H1 (cell line): Measurements from ENCODE around the gene NTRK1. TPM values are rescaled to one million over a fixed set of nuclear protein-coding genes. Genes with fewer than 3 reads are reported as not detected.

ENCODE experiments used
- CTCF ChIA-PET: fragments of 300-600 bp; sonication (Branson Sonifier 250); formaldehyde crosslinking; loops from one replicate; lab custom pipeline; 2021; ENCODE audit not compliant: partially characterized antibody; lab: Charles Lee
- POLR2A ChIA-PET: fragments of 300-600 bp; sonication (Branson Sonifier 250); formaldehyde crosslinking; loops from one replicate; lab custom pipeline; 2021; ENCODE audit warnings: inconsistent platforms; ENCODE audit not compliant: partially characterized antibody; lab: Charles Lee
- DNase-seq, 2 experiments: peaks; one replicate each; pipeline versions ENCODE4 v3.0.0 to v3.0.0-alpha.2; 2010 to 2022; ENCODE audit warnings: low spot score in 2 of 2, low read depth in 1 of 2, mixed read lengths in 1 of 2
- FAIRE-seq: peaks from 2 replicates; lab custom pipeline; 2011; peaks lifted over from hg19 to GRCh38; lab: Jason Lieb, UNC
- H2AFZ ChIP-seq: 2 replicates; pipeline ENCODE4 v1.8.1; 2012; ENCODE audit warnings: low read length, inconsistent platforms
- H2AK5ac ChIP-seq: 2 replicates; pipeline ENCODE4 v1.6.1; 2013; ENCODE audit warnings: low read depth, low read length
- H2BK120ac ChIP-seq: replicated peaks from 2 replicates; pipeline ENCODE3; 2013; ENCODE audit warnings: low read depth, low read length, inconsistent platforms
- H2BK12ac ChIP-seq: 2 replicates; pipeline ENCODE4 v1.6.1; 2013; ENCODE audit warnings: low read depth, low read length
- H2BK15ac ChIP-seq: 2 replicates; pipeline ENCODE4 v1.6.1; 2013; ENCODE audit warnings: low read length
- H2BK20ac ChIP-seq: 2 replicates; pipeline ENCODE4 v1.6.1; 2013; ENCODE audit warnings: low read length
- H2BK5ac ChIP-seq: 2 replicates; pipeline ENCODE4 v1.6.1; 2013; ENCODE audit warnings: low read depth, low read length
- H3K14ac ChIP-seq: 2 replicates; pipeline ENCODE4 v1.6.1; 2013; ENCODE audit warnings: inconsistent platforms; ENCODE audit not compliant: insufficient read length
- H3K18ac ChIP-seq: 2 replicates; pipeline ENCODE4 v1.6.1; 2013; ENCODE audit warnings: low read length; ENCODE audit errors: extremely low read depth
- H3K23ac ChIP-seq: 2 replicates; pipeline ENCODE4 v1.6.1; 2013; ENCODE audit warnings: inconsistent platforms; ENCODE audit not compliant: insufficient read length
- H3K23me2 ChIP-seq: 2 replicates; pipeline ENCODE4 v1.6.1; 2013; ENCODE audit warnings: low read depth, low read length
- H3K27ac ChIP-seq: 2 replicates; pipeline ENCODE4 v1.6.1; 2011; ENCODE audit warnings: low read depth, low read length, inconsistent platforms
- H3K27me3 ChIP-seq, 4 experiments: replicated peaks in 1 of 4; 1 replicate in 1 of 4; 2 replicates in 3 of 4; pipeline versions ENCODE4 v1.6.1 to v1.8.1; 2011 to 2013; ENCODE audit warnings: low read length in 3 of 4, mild to moderate bottlenecking in 3 of 4, inconsistent platforms in 2 of 4, mixed read lengths in 2 of 4, moderate library complexity in 1 of 4; ENCODE audit not compliant: control insufficient read depth in 3 of 4, insufficient read depth in 3 of 4; ENCODE audit errors: extremely low read depth in 1 of 4
- H3K36me3 ChIP-seq, 4 experiments: 2 replicates each; pipeline versions ENCODE4 v1.6.1 to v1.8.1; 2011 to 2013; ENCODE audit warnings: mild to moderate bottlenecking in 4 of 4, low read length in 3 of 4, moderate library complexity in 2 of 4, control low read depth in 1 of 4, inconsistent platforms in 1 of 4; ENCODE audit not compliant: insufficient read depth in 4 of 4, control insufficient read depth in 2 of 4
- H3K4ac ChIP-seq: replicated peaks from 2 replicates; pipeline ENCODE3; 2013; ENCODE audit warnings: low read length, low read depth, mixed read lengths, inconsistent platforms; ENCODE audit not compliant: insufficient read length
- H3K4me1 ChIP-seq, 4 experiments: replicated peaks in 1 of 4; 1 replicate in 1 of 4; 2 replicates in 3 of 4; pipeline versions ENCODE4 v1.6.1 to v1.8.1; 2011 to 2013; ENCODE audit warnings: low read length in 3 of 4, inconsistent platforms in 2 of 4, mixed read lengths in 1 of 4; ENCODE audit not compliant: insufficient read depth in 4 of 4, control insufficient read depth in 3 of 4
- H3K4me2 ChIP-seq, 2 experiments: 2 replicates each; pipeline versions ENCODE4 v1.6.1 to v1.8.1; 2011 to 2013; ENCODE audit warnings: low read depth in 2 of 2, low read length in 2 of 2, control low read depth in 1 of 2, inconsistent platforms in 1 of 2, mild to moderate bottlenecking in 1 of 2; ENCODE audit not compliant: insufficient read depth in 1 of 2
- H3K4me3 ChIP-seq, 4 experiments: fragments of 200-600, 300-600 bp in 1 of 4; sonication (generic), shearing (Covaris generic), sonication (Bioruptor Twin) in 1 of 4; 2 replicates each; pipeline versions ENCODE4 v1.5.1 to v1.8.1; 2011 to 2016; ENCODE audit warnings: low read length in 4 of 4, low read depth in 3 of 4, control low read depth in 2 of 4, inconsistent platforms in 2 of 4, mild to moderate bottlenecking in 2 of 4, mixed read lengths in 1 of 4, moderate library complexity in 1 of 4; ENCODE audit not compliant: insufficient read depth in 2 of 4; ENCODE audit errors: extremely low read depth in 1 of 4
- H3K56ac ChIP-seq: replicated peaks from 2 replicates; pipeline ENCODE3; 2013; ENCODE audit warnings: low read depth, mild to moderate bottlenecking, mixed read lengths, low read length, inconsistent platforms; ENCODE audit not compliant: insufficient read length
- H3K79me1 ChIP-seq: 2 replicates; pipeline ENCODE4 v1.6.1; 2013; ENCODE audit warnings: low read depth, low read length, control low read depth
- H3K79me2 ChIP-seq, 2 experiments: 2 replicates each; pipeline versions ENCODE4 v1.6.1 to v1.8.1; 2012 to 2013; ENCODE audit warnings: low read length in 2 of 2, mild to moderate bottlenecking in 2 of 2, inconsistent platforms in 1 of 2; ENCODE audit not compliant: insufficient read depth in 2 of 2, control insufficient read depth in 1 of 2
- H3K9ac ChIP-seq, 4 experiments: replicated peaks in 1 of 4; 1 replicate in 1 of 4; 2 replicates in 3 of 4; pipeline versions ENCODE4 v1.6.1 to v1.8.1; 2011 to 2013; ENCODE audit warnings: low read depth in 3 of 4, low read length in 3 of 4, control low read depth in 2 of 4, mild to moderate bottlenecking in 2 of 4, moderate library complexity in 2 of 4, inconsistent platforms in 1 of 4; ENCODE audit errors: extremely low read depth in 1 of 4
- H3K9me3 ChIP-seq, 2 experiments: 2 replicates each; pipeline versions ENCODE4 v1.6.1 to v1.8.1; 2012 to 2013; ENCODE audit warnings: mild to moderate bottlenecking in 2 of 2, moderate library complexity in 2 of 2, control low read depth in 1 of 2, inconsistent platforms in 1 of 2, low read depth in 1 of 2, low read length in 1 of 2, mixed read lengths in 1 of 2; ENCODE audit not compliant: insufficient read depth in 2 of 2
- H4K20me1 ChIP-seq, 2 experiments: replicated peaks in 1 of 2; 2 replicates each; pipeline versions ENCODE3 to v1.8.1; 2011 to 2013; ENCODE audit warnings: inconsistent platforms in 2 of 2, low read length in 2 of 2, mild to moderate bottlenecking in 1 of 2; ENCODE audit not compliant: insufficient read depth in 2 of 2, control insufficient read depth in 1 of 2
- H4K5ac ChIP-seq: 2 replicates; pipeline ENCODE4 v1.6.1; 2013; ENCODE audit warnings: low read length, low read depth, mixed read lengths, inconsistent platforms; ENCODE audit not compliant: insufficient read length
- H4K8ac ChIP-seq: 2 replicates; pipeline ENCODE4 v1.8.0; 2013; ENCODE audit warnings: mild to moderate bottlenecking, moderate library complexity, low read length, inconsistent platforms; ENCODE audit not compliant: insufficient read depth; ENCODE audit errors: extremely low read depth
- H4K91ac ChIP-seq: replicated peaks from 2 replicates; pipeline ENCODE3; 2013; ENCODE audit warnings: low read length, mixed read lengths, inconsistent platforms; ENCODE audit not compliant: insufficient read length
- ATF3 ChIP-seq: IDR thresholded peaks from 2 replicates; pipeline ENCODE4 v1.6.1; 2011; ENCODE audit warnings: low read depth, mild to moderate bottlenecking, low read length; ENCODE audit not compliant: insufficient read depth
- E2F6 ChIP-seq: IDR thresholded peaks from 2 replicates; pipeline ENCODE4 v1.6.1; 2012; ENCODE audit warnings: inconsistent platforms
- GTF2F1 ChIP-seq: IDR thresholded peaks from 2 replicates; pipeline ENCODE4 v1.6.1; 2012; ENCODE audit warnings: low read depth, low read length, improper control_type of control experiment, borderline replicate concordance
- HDAC6 ChIP-seq: IDR thresholded peaks from one replicate; pipeline ENCODE4 v1.7.1; 2012; ENCODE audit warnings: low read depth, mild to moderate bottlenecking, inconsistent platforms, low read length, moderate library complexity
- JUN ChIP-seq: IDR thresholded peaks from 2 replicates; pipeline ENCODE4 v1.6.1; 2011; ENCODE audit warnings: low read depth, mild to moderate bottlenecking, improper control_type of control experiment, low read length
- JUND ChIP-seq: IDR thresholded peaks from 2 replicates; pipeline ENCODE4 v1.6.1; 2011; ENCODE audit warnings: mild to moderate bottlenecking, improper control_type of control experiment, low read length
- KDM4A ChIP-seq: IDR thresholded peaks from one replicate; pipeline ENCODE4 v1.7.1; 2012; ENCODE audit warnings: low read depth, mild to moderate bottlenecking, moderate library complexity, low read length, inconsistent platforms; ENCODE audit not compliant: severe bottlenecking
- NANOG ChIP-seq: IDR thresholded peaks from 2 replicates; pipeline ENCODE4 v1.6.1; 2011; ENCODE audit warnings: low read length, low read depth, mild to moderate bottlenecking, inconsistent platforms; ENCODE audit not compliant: insufficient read depth, poor library complexity, severe bottlenecking
- RBBP5 ChIP-seq: IDR thresholded peaks from 2 replicates; pipeline ENCODE4 v1.7.1; 2012; ENCODE audit warnings: low read depth, mild to moderate bottlenecking, inconsistent platforms, low read length, moderate library complexity, borderline replicate concordance
- SRF ChIP-seq: IDR thresholded peaks from 2 replicates; pipeline ENCODE4 v1.6.1; 2011; ENCODE audit warnings: mild to moderate bottlenecking, low read depth, low read length, moderate library complexity
- WGBS, 2 experiments: shearing (Covaris generic) in 1 of 2; methylation state at CpG; one replicate each; pipeline versions ENCODE4 v1.1.6 to v1.1.7; 2013 to 2015; ENCODE audit warnings: low lambda C conversion rate in 2 of 2, mixed read lengths in 2 of 2, inconsistent platforms in 1 of 2, low coverage in 1 of 2, missing lambda C conversion rate in 1 of 2; ENCODE audit not compliant: insufficient replicate concordance in 2 of 2, insufficient coverage in 1 of 2, insufficient read length in 1 of 2; ENCODE audit errors: extremely low coverage in 1 of 2, missing lambda C conversion rate in 1 of 2; 5-methylcytosine and 5-hydroxymethylcytosine counted together
- polyA plus RNA-seq, 7 experiments: library from polyadenylated mRNA; depleted of rRNA in 3 of 7; stranded (reverse) in 5 of 7; unstranded in 2 of 7; fragments of >200 nt in 5 of 7; fragments of 200-250 nt in 2 of 7; gene quantifications; 1 replicate in 5 of 7; 2 replicates in 1 of 7; 4 replicates in 1 of 7; pipeline versions ENCODE4 v1.2.1 to v1.2.3, GENCODE V29; 2011 to 2013; ENCODE audit warnings: missing spikeins in 2 of 7, mixed read lengths in 2 of 7
- total RNA-seq: library from RNA; stranded (reverse); fragmentation: NEBNext Ultra II Directional; extraction: Animal tissue kit (Norgen Biotek cat#: 25700); gene quantifications from 2 replicates; pipeline ENCODE4 v1.2.1, GENCODE V29; 2021

Gene NTRK1
- total and polyA plus RNA-seq, 2 of the 8 experiments (the other 6 are each of a cell fraction or from before 2014, with no cell fraction given): 0.12 to 0.24 TPM

- peak overlapping the region; percentile 2; the same call in 1 of the 2 replicates for H2BK20ac ChIP-seq
- H3K18ac ChIP-seq: no peak overlapping the region
- peak overlapping the region; percentile 71; the same call in 1 of the 2 replicates for H2BK12ac ChIP-seq
- H2BK120ac ChIP-seq: no peak overlapping the region
- peaks cover 5 to 32% (median 14%) of the 10 kb centered on the region in 4 experiments for H3K4me1 ChIP-seq
- no peaks in the 10 kb centered on the region for H3K79me1 ChIP-seq
- H4K8ac ChIP-seq: 0 out of 2 replicates have a peak overlapping the region, but pooled peaks have one; percentile 7
- no peak overlapping the region for H2AK5ac ChIP-seq
- peak; percentile 62 for FAIRE-seq
- no peak overlapping the region for H3K14ac ChIP-seq
- no peaks in the 10 kb centered on the region for H3K9me3 ChIP-seq
- no peak overlapping the region for H3K27ac ChIP-seq
- H2AFZ ChIP-seq: no peak overlapping the region; the same call in 1 of the 2 replicates
- H3K4me2 ChIP-seq: peak overlapping the region in 1 of 2 experiments; percentile 12; a peak in 1 of 4 replicates
- H3K23ac ChIP-seq: no peak overlapping the region
- peaks cover 2% of the 10 kb centered on the region; the same call in 1 of the 2 replicates for H3K23me2 ChIP-seq
- no peak overlapping the region for H3K56ac ChIP-seq
- H4K5ac ChIP-seq: peak overlapping the region; percentile 8
- no peak overlapping the region for H2BK5ac ChIP-seq
- H3K4me3 ChIP-seq: no peak overlapping the region
- 46 to 100% methylated on average over 1 to 8 of the region's 8 CpGs for WGBS, 2 experiments
- H4K20me1 ChIP-seq: no peaks in the 10 kb centered on the region
- POLR2A ChIA-PET: interaction anchor here (0.5 to 2.0 kb wide), 6 partner anchors 10 to 171 kb away, joined by 3 to 5 read pairs (median 4); no protein-coding TSS in a partner anchor
- H3K9ac ChIP-seq: no peak overlapping the region
- H3K4ac ChIP-seq: no peak overlapping the region
- H4K91ac ChIP-seq: peak overlapping the region; percentile 2
- DNase-seq: peak; percentile 65 to 92
- peaks cover 8 to 64% (median 50%) of the 10 kb centered on the region in 4 experiments for H3K27me3 ChIP-seq
- CTCF ChIA-PET: interaction anchor here (0.6 to 31.4 kb wide), 25 partner anchors 10 to 270 kb away, joined by 3 to 719 read pairs (median 6); partner anchors contain the start of genes INSRR, LRRC71, NTRK1 and PRCC
- no peaks in the 10 kb centered on the region for H3K79me2 ChIP-seq
- H3K36me3 ChIP-seq: no peaks in the 10 kb centered on the region
- H2BK15ac ChIP-seq: no peak overlapping the region
- TF ChIP-seq NANOG: no peak
- no peak for TF ChIP-seq RBBP5
- TF ChIP-seq JUND: no peak
- TF ChIP-seq JUN: no peak
- no peak for TF ChIP-seq E2F6
- TF ChIP-seq GTF2F1: no peak
- TF ChIP-seq KDM4A: no peak
- no peak for TF ChIP-seq HDAC6
- no peak for TF ChIP-seq ATF3
- TF ChIP-seq SRF: no peak
Observed at GRCh38 chr1:156889802-156890580, 29.3 kb downstream of the NTRK1 start.
